Fibroblast of lung (primary cell): ENCODE results near the gene SENP1. TPM values are rescaled to one million over a fixed set of nuclear protein-coding genes. Genes with fewer than 3 reads are reported as not detected.

Source experiments
- DNase-seq, 2 donors: peaks; one replicate each; pipeline versions ENCODE4 v3.0.0 to v3.0.0-alpha.2; 2010; ENCODE audit warnings: low read depth in 2 of 2
- H2AFZ ChIP-seq: 2 replicates; pipeline ENCODE4 v1.5.1; 2012; ENCODE audit warnings: low read length, control low read depth, inconsistent platforms
- H3K27ac ChIP-seq: 2 replicates; pipeline ENCODE4 v1.5.1; 2011; ENCODE audit warnings: low read length, control low read depth; ENCODE audit not compliant: insufficient read depth
- H3K27me3 ChIP-seq: 2 replicates; pipeline ENCODE4 v1.5.1; 2011; ENCODE audit warnings: mild to moderate bottlenecking, low read length; ENCODE audit not compliant: control insufficient read depth, insufficient read depth
- H3K36me3 ChIP-seq: 2 replicates; pipeline ENCODE4 v1.5.1; 2011; ENCODE audit warnings: low read length; ENCODE audit not compliant: control insufficient read depth, insufficient read depth
- H3K4me1 ChIP-seq: 2 replicates; pipeline ENCODE4 v1.5.1; 2011; ENCODE audit warnings: low read length; ENCODE audit not compliant: control insufficient read depth, insufficient read depth; ENCODE audit errors: extremely low read depth
- H3K4me2 ChIP-seq: 2 replicates; pipeline ENCODE4 v1.5.1; 2011; ENCODE audit warnings: low read length, control low read depth; ENCODE audit not compliant: insufficient read depth; ENCODE audit errors: extremely low read depth
- H3K4me3 ChIP-seq, 4 experiments: fragments of 200-600 bp in 1 of 4; sonication (generic) in 1 of 4; replicated peaks in 1 of 4; 2 replicates each; pipeline ENCODE4 v1.5.1; 2011 to 2016; ENCODE audit warnings: low read length in 4 of 4, low read depth in 3 of 4, mild to moderate bottlenecking in 3 of 4, control low read depth in 2 of 4, inconsistent platforms in 1 of 4, mixed read lengths in 1 of 4; ENCODE audit not compliant: insufficient read depth in 1 of 4; ENCODE audit errors: control extremely low read depth in 1 of 4
- H3K79me2 ChIP-seq: 2 replicates; pipeline ENCODE4 v1.5.1; 2012; ENCODE audit warnings: mild to moderate bottlenecking, low read length, inconsistent platforms; ENCODE audit not compliant: control insufficient read depth, insufficient read depth
- H3K9ac ChIP-seq: 2 replicates; pipeline ENCODE4 v1.5.1; 2011; ENCODE audit warnings: mild to moderate bottlenecking, low read length, control low read depth; ENCODE audit not compliant: insufficient read depth
- H3K9me3 ChIP-seq: 2 replicates; pipeline ENCODE4 v1.5.1; 2012; ENCODE audit warnings: low read depth, low read length; ENCODE audit not compliant: control insufficient read depth, insufficient read depth
- H4K20me1 ChIP-seq: 2 replicates; pipeline ENCODE4 v1.5.1; 2011; ENCODE audit warnings: low read length; ENCODE audit not compliant: control insufficient read depth, insufficient read depth; ENCODE audit errors: extremely low read depth
- EZH2 ChIP-seq: IDR thresholded peaks from 2 replicates; pipeline ENCODE4 v1.5.1; 2012; ENCODE audit warnings: low read length, control low read depth, mild to moderate bottlenecking; ENCODE audit errors: missing control alignments
- polyA plus RNA-seq, 2 donors: library from polyadenylated mRNA; depleted of rRNA in 1 of 2; stranded (reverse) in 1 of 2; unstranded in 1 of 2; fragments of >200 nt; gene quantifications; 2 replicates each; pipeline ENCODE4 v1.2.1, GENCODE V29; 2011 to 2012; ENCODE audit warnings: missing spikeins in 1 of 2
- total RNA-seq: library from RNA; depleted of rRNA; stranded (reverse); fragments of >200 nt; gene quantifications from 2 replicates; pipeline ENCODE4 v1.2.1, GENCODE V29; 2014
- TF ChIP-seq, protein P1 (sequence below), 2 donors: IDR thresholded peaks in 1 of 2; conservative IDR thresholded peaks in 1 of 2; 1 replicate in 1 of 2; 2 replicates in 1 of 2; pipeline ENCODE4 v1.5.1; 2011 to 2012; ENCODE audit warnings: low read length in 2 of 2, control low read depth in 1 of 2, inconsistent platforms in 1 of 2, low read depth in 1 of 2, mild to moderate bottlenecking in 1 of 2

Gene SENP1
- total and polyA plus RNA-seq, 2 donors (not counting 1 experiment from before 2014, with no cell fraction given), result 14.7 to 17.9 TPM

DNA sequence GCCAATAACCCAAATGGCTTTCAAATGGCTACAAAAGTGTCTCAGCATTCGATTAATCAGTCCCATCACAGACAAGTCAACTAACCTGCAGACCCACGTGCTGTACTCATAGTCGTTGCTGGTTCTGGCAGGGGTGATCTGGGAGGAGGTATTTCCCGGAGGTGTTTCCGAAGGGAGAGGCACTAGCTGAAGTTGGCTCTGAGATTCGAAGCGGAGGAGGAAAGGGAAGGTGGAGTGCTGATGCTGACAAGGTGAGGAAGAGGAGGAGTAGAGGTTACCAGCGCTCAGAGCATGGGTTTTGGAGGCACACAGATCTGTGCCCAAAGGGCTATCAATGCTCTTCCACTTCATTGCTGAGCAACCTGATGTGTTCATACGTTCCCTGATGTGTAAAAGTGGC is 81.1 kb downstream of the SENP1 start:
- no peak overlapping the region for H3K27ac ChIP-seq
- H3K9ac ChIP-seq, result no peak overlapping the region
- DNase-seq, result no peak
- no peak overlapping the region for H3K4me2 ChIP-seq
- no peaks in the 10 kb centered on the region for H3K36me3 ChIP-seq
- H3K27me3 ChIP-seq, result peaks cover 15% of the 10 kb centered on the region
- H2AFZ ChIP-seq, result no peak overlapping the region
- no peaks in the 10 kb centered on the region for H3K4me1 ChIP-seq
- no peak for TF ChIP-seq EZH2
- TF ChIP-seq, protein P1, sequence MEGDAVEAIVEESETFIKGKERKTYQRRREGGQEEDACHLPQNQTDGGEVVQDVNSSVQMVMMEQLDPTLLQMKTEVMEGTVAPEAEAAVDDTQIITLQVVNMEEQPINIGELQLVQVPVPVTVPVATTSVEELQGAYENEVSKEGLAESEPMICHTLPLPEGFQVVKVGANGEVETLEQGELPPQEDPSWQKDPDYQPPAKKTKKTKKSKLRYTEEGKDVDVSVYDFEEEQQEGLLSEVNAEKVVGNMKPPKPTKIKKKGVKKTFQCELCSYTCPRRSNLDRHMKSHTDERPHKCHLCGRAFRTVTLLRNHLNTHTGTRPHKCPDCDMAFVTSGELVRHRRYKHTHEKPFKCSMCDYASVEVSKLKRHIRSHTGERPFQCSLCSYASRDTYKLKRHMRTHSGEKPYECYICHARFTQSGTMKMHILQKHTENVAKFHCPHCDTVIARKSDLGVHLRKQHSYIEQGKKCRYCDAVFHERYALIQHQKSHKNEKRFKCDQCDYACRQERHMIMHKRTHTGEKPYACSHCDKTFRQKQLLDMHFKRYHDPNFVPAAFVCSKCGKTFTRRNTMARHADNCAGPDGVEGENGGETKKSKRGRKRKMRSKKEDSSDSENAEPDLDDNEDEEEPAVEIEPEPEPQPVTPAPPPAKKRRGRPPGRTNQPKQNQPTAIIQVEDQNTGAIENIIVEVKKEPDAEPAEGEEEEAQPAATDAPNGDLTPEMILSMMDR (conservative IDR thresholded peaks at IDR 0.05 in 1 of 2, IDR thresholded peaks at IDR 0.05 in 1 of 2; ENCODE audit: low read depth in 1 of 2, low read length in 2 of 2), result no peak
- no peaks in the 10 kb centered on the region for H4K20me1 ChIP-seq
- H3K79me2 ChIP-seq, result no peaks in the 10 kb centered on the region
- no peaks in the 10 kb centered on the region for H3K9me3 ChIP-seq
- H3K4me3 ChIP-seq, result no peak overlapping the region

DNA sequence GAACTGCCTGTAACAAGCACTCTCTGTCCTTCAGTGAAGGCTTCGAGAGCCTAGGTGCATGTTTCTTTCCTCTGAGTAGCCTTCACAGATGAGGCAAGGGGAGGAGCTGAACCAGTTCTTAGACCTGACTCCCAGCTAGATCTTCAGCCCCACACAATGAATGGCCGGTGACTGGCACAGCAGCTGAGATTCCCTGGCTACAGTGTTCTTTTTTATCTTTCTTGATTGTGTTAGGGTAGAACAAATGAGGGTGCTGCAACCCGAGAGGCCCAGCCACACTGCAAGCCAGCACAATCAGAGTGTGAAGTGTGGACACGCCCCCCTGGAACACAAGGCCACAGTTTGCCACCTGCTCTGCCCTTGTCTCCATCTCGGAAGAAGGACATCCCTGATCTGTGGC is 82.5 kb downstream of the SENP1 start:
- no peaks in the 10 kb centered on the region for H3K36me3 ChIP-seq
- no peaks in the 10 kb centered on the region for H4K20me1 ChIP-seq
- H3K27me3 ChIP-seq, result peaks cover 12% of the 10 kb centered on the region
- no peak for TF ChIP-seq EZH2
- TF ChIP-seq, protein P1 (conservative IDR thresholded peaks at IDR 0.05 in 1 of 2, IDR thresholded peaks at IDR 0.05 in 1 of 2; ENCODE audit: low read depth in 1 of 2, low read length in 2 of 2), result no peak
- no peak overlapping the region for H2AFZ ChIP-seq
- no peak for DNase-seq
- H3K4me2 ChIP-seq, result no peak overlapping the region
- no peak overlapping the region for H3K27ac ChIP-seq
- H3K9me3 ChIP-seq, result no peaks in the 10 kb centered on the region
- no peak overlapping the region for H3K4me3 ChIP-seq
- H3K4me1 ChIP-seq, result no peaks in the 10 kb centered on the region
- H3K9ac ChIP-seq, result no peak overlapping the region
- H3K79me2 ChIP-seq, result no peaks in the 10 kb centered on the region

DNA sequence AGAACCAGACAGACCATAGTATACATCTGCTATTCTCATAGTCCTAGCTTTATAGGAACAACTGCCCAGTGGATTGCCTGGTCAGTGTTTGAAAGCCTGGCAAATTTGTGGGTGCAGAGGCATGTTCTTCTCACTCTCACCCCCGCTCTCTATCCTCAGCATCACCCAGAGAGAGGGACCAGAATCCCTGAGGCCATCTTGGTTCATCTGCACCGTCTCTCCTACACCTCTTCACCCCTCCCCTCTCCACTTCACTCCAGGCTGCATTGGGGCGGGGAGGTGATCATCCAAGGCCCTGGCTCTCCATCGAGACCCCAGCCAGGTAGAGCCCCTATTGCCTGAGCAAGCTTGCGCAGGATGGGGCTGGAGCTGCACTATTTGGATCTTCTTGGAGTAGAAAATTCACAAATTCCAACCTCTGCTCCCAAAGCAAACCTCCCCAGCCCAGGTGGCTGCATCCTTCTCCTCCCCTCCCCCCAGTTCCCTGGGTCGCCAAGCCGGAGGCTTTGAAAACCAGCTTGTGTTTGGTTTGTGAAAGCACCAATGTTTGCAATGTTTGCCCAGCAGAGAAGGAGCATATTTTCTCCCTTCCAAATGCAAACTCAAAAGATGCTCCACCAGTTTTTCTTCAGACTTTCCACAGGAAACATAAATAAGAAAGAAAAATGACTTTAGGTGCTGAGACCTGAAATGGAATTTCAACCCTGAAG is 83.0 kb downstream of the SENP1 start:
- no peak overlapping the region for H3K4me2 ChIP-seq
- peaks cover 14% of the 10 kb centered on the region for H3K27me3 ChIP-seq
- H4K20me1 ChIP-seq, result no peaks in the 10 kb centered on the region
- TF ChIP-seq, protein P1 (conservative IDR thresholded peaks at IDR 0.05 in 1 of 2, IDR thresholded peaks at IDR 0.05 in 1 of 2; ENCODE audit: low read depth in 1 of 2, low read length in 2 of 2), result no peak
- TF ChIP-seq EZH2, result no peak
- H3K9me3 ChIP-seq, result no peaks in the 10 kb centered on the region
- no peaks in the 10 kb centered on the region for H3K4me1 ChIP-seq
- no peak overlapping the region for H3K27ac ChIP-seq
- H2AFZ ChIP-seq, result no peak overlapping the region
- no peaks in the 10 kb centered on the region for H3K79me2 ChIP-seq
- H3K36me3 ChIP-seq, result no peaks in the 10 kb centered on the region
- H3K4me3 ChIP-seq, result no peak overlapping the region
- no peak for DNase-seq
- no peak overlapping the region for H3K9ac ChIP-seq
